Neutrophil (primary cell): ENCODE data around the gene SSNA1.

Source experiments
- H3K27ac ChIP-seq: fragments of 200-600 bp; sonication (generic); 2 replicates; pipeline ENCODE4 v1.5.1; 2016; ENCODE audit warnings: mild to moderate bottlenecking, moderate library complexity
- H3K27me3 ChIP-seq: fragments of 200-600 bp; sonication (generic); 2 replicates; pipeline ENCODE4 v1.6.0; 2016; ENCODE audit warnings: mild to moderate bottlenecking
- H3K36me3 ChIP-seq: fragments of 200-600 bp; sonication (generic); 2 replicates; pipeline ENCODE4 v1.5.1; 2017
- H3K4me1 ChIP-seq, 2 experiments: fragments of 200-600 bp in 1 of 2; sonication (generic) in 1 of 2; 1 replicate in 1 of 2; 2 replicates in 1 of 2; pipeline versions ENCODE4 v1.5.1 to v1.6.1; 2013 to 2016; ENCODE audit warnings: low read depth in 1 of 2, low read length in 1 of 2, mild to moderate bottlenecking in 1 of 2, moderate library complexity in 1 of 2; ENCODE audit not compliant: control insufficient read depth in 1 of 2, insufficient read depth in 1 of 2
- H3K4me3 ChIP-seq, 2 experiments: fragments of 200-600 bp in 1 of 2; sonication (generic) in 1 of 2; 1 replicate in 1 of 2; 2 replicates in 1 of 2; pipeline ENCODE4 v1.5.1; 2013 to 2016; ENCODE audit warnings: low read depth in 1 of 2, low read length in 1 of 2, mild to moderate bottlenecking in 1 of 2, moderate library complexity in 1 of 2
- H3K9me3 ChIP-seq: fragments of 200-600 bp; sonication (generic); 2 replicates; pipeline ENCODE4 v1.5.1; 2016
- TF ChIP-seq, protein P1 (sequence below): fragments of 200-600 bp; sonication (generic); IDR thresholded peaks from 2 replicates; pipeline ENCODE4 v1.5.1; 2016; ENCODE audit warnings: antibody characterized with exemption

Gene SSNA1

DNA sequence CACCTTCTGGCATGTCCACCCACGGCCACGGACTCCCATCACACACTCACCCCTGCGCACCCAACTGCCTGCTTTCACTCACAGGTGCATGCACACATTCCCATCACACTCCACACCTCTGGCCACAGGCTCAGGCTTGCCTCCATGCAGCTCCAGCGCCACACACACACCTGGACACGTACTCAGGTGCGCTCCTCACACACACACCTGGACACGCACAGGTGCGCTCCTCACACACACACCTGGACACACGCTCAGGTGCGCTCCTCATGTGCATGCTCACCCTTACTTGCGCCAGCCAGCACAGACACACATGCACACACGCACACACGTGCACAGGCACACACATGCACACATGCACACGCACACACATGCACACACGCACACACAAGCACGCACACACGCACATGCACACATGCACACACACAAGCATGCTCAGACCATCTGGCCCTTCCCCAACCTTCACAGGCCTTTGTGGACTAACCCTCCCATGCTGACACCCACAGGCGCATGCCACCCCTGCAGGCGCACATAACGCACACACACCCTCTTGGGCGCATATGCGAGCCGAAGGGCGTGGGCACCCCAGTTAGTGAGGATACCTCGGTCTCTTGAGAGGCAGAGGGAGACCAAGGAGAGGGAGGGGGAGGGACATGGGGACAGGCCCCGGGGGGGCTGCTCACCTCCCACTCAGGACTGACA, 41.2 kb upstream of the SSNA1 start:
- Histone ChIP-seq H3K4me1 (peaks cover 0 to 4% of the 10 kb centered on the region in 2 experiments), H3K27me3 (peaks cover 77% of the 10 kb centered on the region), H3K4me3 (no peak overlapping the region), H3K27ac (no peak overlapping the region), H3K36me3 (no peaks in the 10 kb centered on the region), H3K9me3 (no peaks in the 10 kb centered on the region)
- TF ChIP-seq, protein P1, sequence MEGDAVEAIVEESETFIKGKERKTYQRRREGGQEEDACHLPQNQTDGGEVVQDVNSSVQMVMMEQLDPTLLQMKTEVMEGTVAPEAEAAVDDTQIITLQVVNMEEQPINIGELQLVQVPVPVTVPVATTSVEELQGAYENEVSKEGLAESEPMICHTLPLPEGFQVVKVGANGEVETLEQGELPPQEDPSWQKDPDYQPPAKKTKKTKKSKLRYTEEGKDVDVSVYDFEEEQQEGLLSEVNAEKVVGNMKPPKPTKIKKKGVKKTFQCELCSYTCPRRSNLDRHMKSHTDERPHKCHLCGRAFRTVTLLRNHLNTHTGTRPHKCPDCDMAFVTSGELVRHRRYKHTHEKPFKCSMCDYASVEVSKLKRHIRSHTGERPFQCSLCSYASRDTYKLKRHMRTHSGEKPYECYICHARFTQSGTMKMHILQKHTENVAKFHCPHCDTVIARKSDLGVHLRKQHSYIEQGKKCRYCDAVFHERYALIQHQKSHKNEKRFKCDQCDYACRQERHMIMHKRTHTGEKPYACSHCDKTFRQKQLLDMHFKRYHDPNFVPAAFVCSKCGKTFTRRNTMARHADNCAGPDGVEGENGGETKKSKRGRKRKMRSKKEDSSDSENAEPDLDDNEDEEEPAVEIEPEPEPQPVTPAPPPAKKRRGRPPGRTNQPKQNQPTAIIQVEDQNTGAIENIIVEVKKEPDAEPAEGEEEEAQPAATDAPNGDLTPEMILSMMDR, result no peak

DNA sequence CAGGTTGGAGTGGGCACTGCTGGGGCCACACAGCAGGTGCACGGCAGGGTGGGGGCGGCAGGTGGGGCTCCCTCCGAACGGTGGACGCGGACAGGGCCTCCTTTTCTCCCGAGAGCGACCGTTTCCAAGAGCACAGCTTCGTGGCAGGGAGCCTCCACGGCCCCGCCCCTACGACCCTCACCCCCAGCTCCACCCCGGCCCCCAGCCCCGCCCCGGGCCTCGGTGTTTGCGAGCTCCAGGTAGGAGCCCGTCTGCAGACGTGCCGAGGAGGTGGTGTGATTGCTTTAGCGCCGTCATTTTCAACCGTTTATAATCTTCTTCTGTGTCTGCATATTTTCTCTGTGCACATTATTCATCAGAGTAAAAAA, 40.7 kb upstream of the SSNA1 start:
- Histone ChIP-seq H3K27me3 (peaks cover 74% of the 10 kb centered on the region), H3K4me3 (no peak overlapping the region)
- TF ChIP-seq, protein P1, result no peak

DNA sequence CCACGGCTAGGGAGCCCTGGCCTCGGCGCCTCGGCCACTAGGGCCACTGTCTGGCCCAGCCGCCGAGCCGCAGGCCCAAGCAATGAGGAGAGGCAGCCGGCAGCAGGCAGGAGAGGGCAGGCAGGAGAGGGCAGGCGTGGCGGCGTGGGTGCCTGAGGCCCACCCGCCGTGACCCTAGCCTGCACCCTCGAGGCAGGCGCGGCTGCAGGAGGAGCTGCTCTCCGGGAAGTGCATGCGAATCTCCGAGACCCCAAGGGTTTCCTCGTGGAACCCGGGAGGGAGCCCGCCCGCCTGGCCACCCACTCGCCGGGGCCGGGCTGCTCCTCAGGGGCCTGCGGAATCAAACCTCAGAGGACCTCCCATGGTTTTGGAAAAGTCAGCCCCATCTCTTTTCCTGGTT, 40.2 kb upstream of the SSNA1 start:
- Histone ChIP-seq H3K4me1 (peaks cover 0 to 4% of the 10 kb centered on the region in 2 experiments), H3K36me3 (no peaks in the 10 kb centered on the region), H3K4me3 (no peak overlapping the region), H3K27ac (no peak overlapping the region), H3K27me3 (peaks cover 71% of the 10 kb centered on the region), H3K9me3 (no peaks in the 10 kb centered on the region)
- TF ChIP-seq, protein P1, result no peak

More for the DNA sequence above, 40.7 kb upstream of the SSNA1 start:
- Histone ChIP-seq H3K27ac (no peak overlapping the region), H3K36me3 (no peaks in the 10 kb centered on the region), H3K9me3 (no peaks in the 10 kb centered on the region), H3K4me1 (peaks cover 0 to 4% of the 10 kb centered on the region in 2 experiments)

DNA sequence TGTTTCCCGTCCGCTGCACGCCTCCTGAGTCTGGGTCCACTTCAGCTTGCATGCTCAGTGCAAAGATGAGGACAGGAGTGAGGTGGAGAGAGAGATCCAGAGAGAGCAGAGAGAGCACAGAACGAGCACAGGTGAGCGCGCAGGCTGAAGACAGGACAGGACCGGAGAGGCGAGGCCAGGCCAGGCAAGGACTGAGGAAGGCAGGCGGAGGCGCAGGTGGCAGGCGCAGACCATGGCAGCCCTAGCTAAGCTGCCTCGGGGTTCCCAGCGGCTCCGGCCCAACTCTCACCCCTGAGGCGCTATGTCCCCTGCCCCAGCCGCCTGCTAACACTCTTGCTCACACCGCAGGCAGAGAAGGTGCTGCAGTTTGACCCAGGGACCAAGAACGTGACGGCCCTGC, 39.8 kb upstream of the SSNA1 start:
- peaks cover 0 to 4% of the 10 kb centered on the region in 2 experiments for H3K4me1 ChIP-seq
- H3K9me3 ChIP-seq, result no peaks in the 10 kb centered on the region
- H3K27me3 ChIP-seq, result peaks cover 71% of the 10 kb centered on the region
- TF ChIP-seq, protein P1, result no peak
- H3K36me3 ChIP-seq, result no peaks in the 10 kb centered on the region
- no peak overlapping the region for H3K27ac ChIP-seq
- H3K4me3 ChIP-seq, result no peak overlapping the region

DNA sequence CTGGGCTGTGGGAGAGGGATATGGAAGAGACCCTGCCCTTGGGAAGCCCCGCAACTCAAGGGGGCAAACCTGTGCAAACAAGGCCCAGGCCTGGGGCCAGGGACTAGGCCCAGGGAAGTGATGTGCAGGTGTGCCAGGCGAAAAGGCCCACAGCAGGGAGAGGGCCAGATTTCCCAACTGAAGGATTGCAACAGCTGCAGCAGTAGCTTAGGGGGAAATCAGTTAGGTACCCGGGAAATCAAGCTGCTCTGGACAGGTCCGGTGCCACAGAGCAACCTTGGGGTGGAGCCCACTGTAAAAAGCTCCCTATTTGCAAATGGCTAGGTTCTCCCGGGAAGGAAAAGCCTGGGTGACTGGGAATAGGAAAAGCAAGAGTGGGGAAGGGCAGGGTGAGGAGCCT, 39.1 kb upstream of the SSNA1 start:
- Histone ChIP-seq H3K4me3 (no peak overlapping the region), H3K4me1 (peaks cover 0 to 4% of the 10 kb centered on the region in 2 experiments), H3K36me3 (no peaks in the 10 kb centered on the region), H3K9me3 (no peaks in the 10 kb centered on the region), H3K27ac (no peak overlapping the region), H3K27me3 (peaks cover 67% of the 10 kb centered on the region)
- TF ChIP-seq, protein P1, result no peak
